HG03139 (cell line): ENCODE measurements around the gene ZNF536.
"Not testable (repeated sequence)": the region's sequence is repeated elsewhere in the genome, so short reads cannot be mapped to it uniquely, and the experiment has no call there.

Experiments used
- ATAC-seq: cut with Tn5 transposase; IDR thresholded peaks from one replicate; pipeline ENCODE4 v1.9.1; 2021; ENCODE audit not compliant: unreplicated experiment

Gene ZNF536

GRCh38 chr19:30408734-30409301 lies 36.6 kb downstream of the ZNF536 start:
- no peak for ATAC-seq

GRCh38 chr19:30411714-30412113 lies 39.5 kb downstream of the ZNF536 start:
- ATAC-seq: no peak

DNA sequence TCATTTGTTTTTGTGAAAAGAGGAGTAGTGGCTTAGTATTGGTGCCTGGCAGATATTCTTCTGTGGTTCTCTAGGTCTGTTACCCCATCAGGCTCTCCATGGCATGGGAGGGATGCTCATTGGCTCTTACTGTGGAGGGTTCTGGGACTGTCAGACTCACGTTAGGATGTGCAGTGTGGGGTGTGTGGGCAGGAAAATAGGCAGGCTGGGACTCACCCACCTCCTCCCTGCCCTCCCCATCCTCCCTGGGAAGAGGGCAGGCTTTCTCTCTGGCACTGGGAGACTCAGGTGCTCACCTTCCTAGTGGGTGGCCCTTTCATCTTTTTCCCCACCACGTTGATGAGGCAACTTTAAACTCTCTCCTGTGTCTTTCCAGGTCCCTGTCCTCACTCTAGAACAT lies 44.2 kb downstream of the ZNF536 start:
- ATAC-seq: no peak

DNA sequence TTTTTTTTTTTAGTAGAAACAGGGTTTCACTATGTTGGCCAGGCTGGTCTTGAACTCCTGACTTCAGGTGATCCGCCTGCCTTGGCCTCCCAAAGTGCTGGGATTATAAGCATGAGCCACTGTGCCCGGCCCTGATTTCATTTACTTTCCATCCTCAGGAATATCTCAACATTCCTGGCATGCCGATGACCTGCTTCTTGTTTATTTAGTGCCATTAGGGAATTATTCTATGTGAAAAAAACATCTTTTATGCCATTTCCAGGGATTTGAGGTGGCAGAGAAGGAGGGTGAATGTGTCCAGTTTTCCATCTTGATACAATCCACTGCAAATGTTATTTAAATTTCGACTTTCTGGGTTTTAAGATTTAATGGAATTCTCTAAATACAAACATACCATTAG lies 45.0 kb downstream of the ZNF536 start:
- ATAC-seq: not testable (repeated sequence)

DNA sequence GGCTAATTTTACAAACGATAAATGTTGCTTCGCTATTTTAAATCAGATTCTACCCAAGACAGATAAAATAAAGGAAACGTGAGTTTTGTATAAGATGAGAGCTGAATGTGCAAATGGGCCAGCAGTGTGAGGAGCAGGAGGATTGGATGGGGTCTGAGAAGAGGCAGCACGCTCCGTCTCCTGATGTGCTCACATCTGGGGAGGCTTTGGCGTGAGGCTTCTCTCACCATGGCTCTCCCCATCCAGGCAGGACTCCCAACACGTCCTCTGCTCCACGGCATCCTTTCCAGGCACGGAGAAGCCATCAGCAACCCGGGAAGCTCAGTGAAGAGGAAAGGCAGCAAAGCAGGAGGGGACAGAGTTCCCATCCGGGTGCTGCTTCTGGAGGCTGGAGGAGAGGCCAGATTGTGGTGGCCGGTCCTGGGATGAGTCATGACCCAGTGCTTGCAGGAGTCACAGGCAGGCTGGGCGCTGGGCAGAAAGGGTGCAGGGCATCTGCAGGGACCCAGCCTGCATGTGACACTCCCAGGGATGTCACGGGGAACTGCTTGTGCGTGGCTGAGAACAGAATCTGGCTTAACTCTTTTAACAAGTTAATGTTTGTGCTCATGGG lies 47.5 kb downstream of the ZNF536 start:
- ATAC-seq: no peak

- no peak for ATAC-seq
Observed at GRCh38 chr19:30420316-30420715, 48.1 kb downstream of the ZNF536 start.

GRCh38 chr19:30420881-30421280 lies 48.7 kb downstream of the ZNF536 start:
- ATAC-seq: no peak

- no peak for ATAC-seq
Observed at GRCh38 chr19:30421571-30421970, 49.4 kb downstream of the ZNF536 start.

DNA sequence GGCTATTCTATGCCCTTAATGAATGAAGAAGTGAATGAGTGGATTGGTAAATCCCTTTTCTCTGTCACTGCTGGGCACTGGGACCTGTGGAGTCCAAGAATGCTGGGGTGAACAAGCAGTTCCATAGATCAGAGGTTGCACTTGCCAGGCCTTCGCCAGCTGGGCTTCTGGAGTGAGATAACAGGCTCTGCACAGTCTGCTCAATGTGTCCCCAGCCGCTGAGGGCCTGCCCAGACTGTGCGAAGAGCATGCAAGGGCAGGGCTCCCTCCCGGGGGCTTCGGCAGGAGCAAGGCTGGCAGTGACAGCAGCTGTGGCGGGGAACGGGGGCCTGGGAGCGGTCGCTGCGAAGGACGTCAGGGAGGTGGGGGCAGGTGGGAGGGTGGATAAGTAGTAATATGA lies 51.3 kb downstream of the ZNF536 start:
- ATAC-seq: no peak

DNA sequence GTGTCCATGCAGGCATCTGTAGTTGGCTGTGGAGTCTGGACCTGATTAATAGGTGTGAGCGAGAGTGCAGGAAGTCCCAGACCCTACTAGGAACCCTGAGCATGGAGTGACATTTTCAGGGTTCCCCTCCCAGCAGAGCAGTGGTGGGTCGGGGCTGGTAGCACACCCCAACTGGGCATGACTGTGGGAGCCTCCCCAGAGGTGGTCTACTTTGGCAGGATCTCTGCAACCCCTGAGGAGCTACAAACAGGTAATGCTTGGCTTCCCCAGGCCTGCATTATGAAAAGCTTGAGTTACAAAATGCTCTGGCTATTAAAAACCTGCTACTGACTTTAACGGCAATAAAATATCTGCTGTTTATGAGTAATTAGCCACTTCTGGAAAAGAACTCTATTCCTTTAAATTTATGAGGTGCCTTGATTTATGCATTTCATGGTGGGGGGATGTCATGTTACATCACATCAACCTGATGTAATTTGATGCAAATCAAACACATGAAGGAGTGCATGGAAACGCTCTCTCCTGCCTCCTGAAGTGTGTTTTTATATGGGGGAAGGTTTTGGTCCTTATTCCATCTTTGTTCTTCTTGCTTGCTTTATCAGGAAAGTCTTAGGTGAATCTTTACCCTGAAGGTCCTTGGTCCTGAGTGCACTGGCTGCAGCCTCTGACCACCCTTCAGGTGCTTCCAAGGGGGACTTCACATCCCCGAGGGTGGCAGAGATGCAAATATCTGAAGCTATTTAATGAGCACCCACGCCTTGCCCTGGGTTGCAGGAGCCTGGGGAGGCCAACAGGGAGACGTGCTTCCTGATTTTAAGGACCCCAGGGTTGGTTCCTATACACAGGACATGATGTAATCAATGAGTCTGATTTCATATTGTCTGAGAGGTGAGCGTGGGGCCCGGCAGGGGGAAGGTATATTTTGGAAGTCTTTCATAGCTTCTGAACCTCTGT lies 54.0 kb downstream of the ZNF536 start:
- ATAC-seq: no peak

DNA sequence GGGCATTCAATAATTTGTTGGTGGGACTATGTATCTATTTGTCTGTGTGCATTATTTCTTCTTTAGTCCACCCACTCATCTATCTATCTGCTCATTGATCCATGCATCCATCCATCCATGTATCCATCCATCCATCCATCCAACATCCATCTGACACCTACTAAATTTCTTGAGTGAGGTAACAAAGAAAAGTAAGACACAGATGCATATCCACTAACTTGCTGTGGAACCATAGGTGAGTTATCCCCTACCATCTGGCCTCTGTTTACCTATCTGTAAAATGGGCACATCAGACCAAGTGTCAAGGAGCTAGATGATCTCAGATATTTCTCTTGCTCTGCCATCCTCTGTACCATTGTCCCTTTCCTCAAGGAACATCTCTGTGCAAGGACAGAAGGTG lies 54.7 kb downstream of the ZNF536 start:
- no peak for ATAC-seq

- ATAC-seq: no peak
Observed at GRCh38 chr19:30428092-30428680, 56.0 kb downstream of the ZNF536 start.

DNA sequence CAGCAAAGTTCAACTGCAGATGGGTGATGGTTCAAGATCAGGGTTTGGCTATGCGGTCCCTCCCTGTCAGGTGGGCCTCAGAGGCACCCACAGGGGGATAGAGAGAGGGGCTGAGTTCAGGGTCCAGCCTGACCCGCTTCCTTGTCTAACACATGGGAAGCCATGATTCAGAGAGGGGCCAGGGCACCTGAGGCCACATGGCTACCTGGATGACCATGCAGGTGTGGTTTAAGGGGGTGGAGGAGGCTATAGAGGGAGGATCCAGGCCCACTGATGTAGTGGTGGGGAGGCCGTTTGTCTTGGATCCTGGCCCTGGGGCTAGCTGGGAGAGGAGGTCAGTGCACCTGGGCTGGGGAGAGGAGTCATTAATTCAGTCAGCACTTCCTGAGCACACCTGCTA lies 56.7 kb downstream of the ZNF536 start:
- ATAC-seq: no peak

- ATAC-seq: no peak
Observed at GRCh38 chr19:30430206-30430734, 58.1 kb downstream of the ZNF536 start.

GRCh38 chr19:30431591-30431990 lies 59.4 kb downstream of the ZNF536 start:
- no peak for ATAC-seq

- ATAC-seq: no peak
Observed at GRCh38 chr19:30434797-30435594, 62.8 kb downstream of the ZNF536 start.

GRCh38 chr19:30437869-30438268 lies 65.7 kb downstream of the ZNF536 start:
- no peak for ATAC-seq

- no peak for ATAC-seq
Observed at GRCh38 chr19:30439310-30439709, 67.1 kb downstream of the ZNF536 start.

DNA sequence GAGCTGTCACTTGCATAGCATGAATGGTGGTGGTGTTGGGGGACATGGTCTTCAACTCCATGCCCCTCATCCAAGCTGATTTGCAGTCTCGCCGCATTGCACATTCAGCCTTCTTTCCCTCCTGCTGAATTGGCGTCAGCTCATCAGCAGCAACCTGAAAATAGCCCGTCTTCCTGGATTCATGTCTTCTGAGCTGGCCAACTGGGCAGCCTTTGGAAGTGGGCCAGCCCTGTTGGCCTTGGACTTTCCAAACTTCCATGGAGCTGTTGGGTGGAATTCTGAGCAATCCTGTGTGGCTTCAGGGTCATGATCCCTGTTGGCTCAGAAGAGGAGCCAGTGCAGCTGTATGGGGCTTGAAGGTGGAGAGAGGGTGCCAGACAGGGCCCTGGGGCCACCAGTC lies 68.8 kb downstream of the ZNF536 start:
- ATAC-seq: no peak

GRCh38 chr19:30442674-30443073 lies 70.5 kb downstream of the ZNF536 start:
- ATAC-seq: no peak
